OCI-LY7 (cell line): ENCODE results near the gene CPEB4.

Experiments
- CTCF ChIP-seq: fragments of 200-600 bp; sonication (generic); conservative IDR thresholded peaks from 2 replicates; pipeline ENCODE4 v1.5.1; 2014; ENCODE audit warnings: mild to moderate bottlenecking, antibody characterized with exemption, low read length, moderate library complexity, mixed read lengths
- EZH2phosphoT487 ChIP-seq: fragments of 200-600 bp; sonication (generic); IDR thresholded peaks from 2 replicates; pipeline ENCODE4 v1.6.1; 2018; ENCODE audit warnings: low read depth, borderline replicate concordance, mild to moderate bottlenecking, mixed run types, antibody characterized with exemption, low read length, moderate library complexity, mixed read lengths

- TF ChIP-seq CTCF (no peak), EZH2phosphoT487 (no peak)
Observed at GRCh38 chr5:173895401-173896165, 7.4 kb downstream of the CPEB4 start.
